Measurements from ENCODE around the gene LMO7. TPM values are rescaled to one million over a fixed set of nuclear protein-coding genes. Genes with fewer than 3 reads are reported as not detected.

LMO7 gene
- total and polyA plus RNA-seq, 2 of the 4 experiments (the other 2 are of a cell fraction), result 266 to 367 TPM

- no peak overlapping the region for H2BK20ac ChIP-seq (ENCODE audit: low read depth, low read length)
- intact Hi-C loops (cut with micrococcal nuclease) (no loop called here), dilution Hi-C loops (cut with HindIII; ENCODE audit: low sequenced_read_pairs, unreplicated experiment) (no loop called here), in situ Hi-C loops (cut with MboI; ENCODE audit: low sequenced_read_pairs) (no loop called here)
- peak overlapping the region; percentile 4; the same call in 1 of the 2 replicates for H3K23ac ChIP-seq (ENCODE audit: low read depth, low read length)
- peak overlapping the region in 1 of 2 experiments; percentile 26; a peak in 1 of 4 replicates for H4K8ac ChIP-seq (ENCODE audit: low read depth in 2 of 2, low read length in 2 of 2)
- peaks cover 14 to 58% of the 10 kb centered on the region in 2 experiments for H3K79me1 ChIP-seq (ENCODE audit: low read depth in 1 of 2, low read length in 2 of 2)
- WGBS, 2 experiments (ENCODE audit: extremely low coverage in 2 of 2, insufficient read length in 1 of 2), result no CpG with 5 or more reads among the region's 2 CpGs
- no peak overlapping the region for H3K4me3 ChIP-seq (ENCODE audit: insufficient read depth, low read depth, low read length)
- H4K5ac ChIP-seq (ENCODE audit: low read depth, low read length), result peak overlapping the region; percentile 91
- no peak for TF ChIP-seq POLR2A (IDR thresholded peaks at IDR 0.05; ENCODE audit: low read depth, low read length)
- no peak for TF ChIP-seq FOS (IDR thresholded peaks at IDR 0.05; ENCODE audit: low read depth, low read length)
- TF ChIP-seq, protein P1, sequence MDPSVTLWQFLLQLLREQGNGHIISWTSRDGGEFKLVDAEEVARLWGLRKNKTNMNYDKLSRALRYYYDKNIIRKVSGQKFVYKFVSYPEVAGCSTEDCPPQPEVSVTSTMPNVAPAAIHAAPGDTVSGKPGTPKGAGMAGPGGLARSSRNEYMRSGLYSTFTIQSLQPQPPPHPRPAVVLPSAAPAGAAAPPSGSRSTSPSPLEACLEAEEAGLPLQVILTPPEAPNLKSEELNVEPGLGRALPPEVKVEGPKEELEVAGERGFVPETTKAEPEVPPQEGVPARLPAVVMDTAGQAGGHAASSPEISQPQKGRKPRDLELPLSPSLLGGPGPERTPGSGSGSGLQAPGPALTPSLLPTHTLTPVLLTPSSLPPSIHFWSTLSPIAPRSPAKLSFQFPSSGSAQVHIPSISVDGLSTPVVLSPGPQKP (IDR thresholded peaks at IDR 0.05; ENCODE audit: borderline replicate concordance, low read depth, low read length), result no peak
- TF ChIP-seq, protein P2, sequence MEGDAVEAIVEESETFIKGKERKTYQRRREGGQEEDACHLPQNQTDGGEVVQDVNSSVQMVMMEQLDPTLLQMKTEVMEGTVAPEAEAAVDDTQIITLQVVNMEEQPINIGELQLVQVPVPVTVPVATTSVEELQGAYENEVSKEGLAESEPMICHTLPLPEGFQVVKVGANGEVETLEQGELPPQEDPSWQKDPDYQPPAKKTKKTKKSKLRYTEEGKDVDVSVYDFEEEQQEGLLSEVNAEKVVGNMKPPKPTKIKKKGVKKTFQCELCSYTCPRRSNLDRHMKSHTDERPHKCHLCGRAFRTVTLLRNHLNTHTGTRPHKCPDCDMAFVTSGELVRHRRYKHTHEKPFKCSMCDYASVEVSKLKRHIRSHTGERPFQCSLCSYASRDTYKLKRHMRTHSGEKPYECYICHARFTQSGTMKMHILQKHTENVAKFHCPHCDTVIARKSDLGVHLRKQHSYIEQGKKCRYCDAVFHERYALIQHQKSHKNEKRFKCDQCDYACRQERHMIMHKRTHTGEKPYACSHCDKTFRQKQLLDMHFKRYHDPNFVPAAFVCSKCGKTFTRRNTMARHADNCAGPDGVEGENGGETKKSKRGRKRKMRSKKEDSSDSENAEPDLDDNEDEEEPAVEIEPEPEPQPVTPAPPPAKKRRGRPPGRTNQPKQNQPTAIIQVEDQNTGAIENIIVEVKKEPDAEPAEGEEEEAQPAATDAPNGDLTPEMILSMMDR (conservative IDR thresholded peaks at IDR 0.05; ENCODE audit: low read depth, low read length), result no peak
- no peak for TF ChIP-seq RCOR1 (IDR thresholded peaks at IDR 0.05; ENCODE audit: insufficient replicate concordance, low read length)
- TF ChIP-seq RAD21 (IDR thresholded peaks at IDR 0.05; ENCODE audit: low read length), result no peak
- no peak for TF ChIP-seq CEBPB (IDR thresholded peaks at IDR 0.05; ENCODE audit: low read depth, low read length)
- no peak for TF ChIP-seq NFE2L2 (IDR thresholded peaks at IDR 0.05; ENCODE audit: low read depth, low read length)
- TF ChIP-seq, protein P3, sequence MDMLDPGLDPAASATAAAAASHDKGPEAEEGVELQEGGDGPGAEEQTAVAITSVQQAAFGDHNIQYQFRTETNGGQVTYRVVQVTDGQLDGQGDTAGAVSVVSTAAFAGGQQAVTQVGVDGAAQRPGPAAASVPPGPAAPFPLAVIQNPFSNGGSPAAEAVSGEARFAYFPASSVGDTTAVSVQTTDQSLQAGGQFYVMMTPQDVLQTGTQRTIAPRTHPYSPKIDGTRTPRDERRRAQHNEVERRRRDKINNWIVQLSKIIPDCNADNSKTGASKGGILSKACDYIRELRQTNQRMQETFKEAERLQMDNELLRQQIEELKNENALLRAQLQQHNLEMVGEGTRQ (IDR thresholded peaks at IDR 0.05; ENCODE audit: low read depth, low read length), result no peak
- TF ChIP-seq BHLHE40 (IDR thresholded peaks at IDR 0.05; ENCODE audit: low read depth, low read length), result no peak
- H3K18ac ChIP-seq (ENCODE audit: low read depth, low read length), result peak overlapping the region; percentile 89
- no peak for DNase-seq
- no peak overlapping the region for H2AK9ac ChIP-seq (replicated peaks; ENCODE audit: low read depth, low read length, poor library complexity)
- H3K27me3 ChIP-seq (ENCODE audit: control insufficient read depth, insufficient read depth, low read length), result no peaks in the 10 kb centered on the region
- peaks cover 19% of the 10 kb centered on the region for H3K9me1 ChIP-seq (ENCODE audit: insufficient read depth, low read length)
- H3K27ac ChIP-seq (ENCODE audit: insufficient read depth, low read length), result peak overlapping the region; percentile 61; the same call in 1 of the 2 replicates
- H3K56ac ChIP-seq (ENCODE audit: extremely low read depth, insufficient read depth, low read length), result no peak overlapping the region
- H3K14ac ChIP-seq (replicated peaks; ENCODE audit: low read depth, low read length), result no peak overlapping the region
- ChIA-PET POLR2A (ENCODE audit: unreplicated experiment) (no interaction called here), CTCF (no interaction called here)
- H3K36me3 ChIP-seq (ENCODE audit: control insufficient read depth, insufficient read depth, low read length), result peaks cover 5% of the 10 kb centered on the region
- BruUV-seq (replicated peaks), result no TSS peak
- no peak overlapping the region for H3K9ac ChIP-seq (ENCODE audit: low read depth, low read length)
- no peak overlapping the region for H2BK15ac ChIP-seq (ENCODE audit: low read depth, low read length)
- no peak overlapping the region for H3K4me2 ChIP-seq (ENCODE audit: low read depth, low read length)
- no peak overlapping the region for H2BK120ac ChIP-seq (ENCODE audit: low read depth, low read length)
- no peak overlapping the region for H2AK5ac ChIP-seq (ENCODE audit: low read depth, low read length)
- H2AFZ ChIP-seq (replicated peaks; ENCODE audit: low read length, poor library complexity), result no peak overlapping the region
- peaks cover 23% of the 10 kb centered on the region for H3K4me1 ChIP-seq (ENCODE audit: control insufficient read depth, insufficient read depth, low read length)
- no peaks in the 10 kb centered on the region for H3K9me3 ChIP-seq (ENCODE audit: control insufficient read depth, insufficient read depth, low read length)
- no peak overlapping the region for H4K91ac ChIP-seq (ENCODE audit: insufficient read depth, low read depth, low read length)
- peak overlapping the region; percentile 56 for H2BK5ac ChIP-seq (ENCODE audit: low read depth, low read length, poor library complexity, severe bottlenecking)
- ATAC-seq (ENCODE audit: low read depth), result no peak
- no peak overlapping the region for H3K4ac ChIP-seq (ENCODE audit: low read depth, low read length)
- peaks cover 68% of the 10 kb centered on the region; the same call in 1 of the 2 replicates for H4K20me1 ChIP-seq (ENCODE audit: insufficient read depth, low read length)
Observed at GRCh38 chr13:75700552-75700951, 64.4 kb downstream of the LMO7 start.
